NCI-H1092 treated with DMSO at 0.1 percent for 48 hours (cell line): ENCODE measurements around the gene HPD.
"Not testable (repeated sequence)": the region's sequence is repeated elsewhere in the genome, so short reads cannot be mapped to it uniquely, and the experiment has no call there.

Source experiments
- DNase-seq: peaks from one replicate; lab custom pipeline; 2025; lab: John Stamatoyannopoulos, UW

HPD gene

GRCh38 chr12:121866331-121866730, 7.7 kb upstream of the HPD start:
- no peak for DNase-seq

- DNase-seq, result no peak
Observed at GRCh38 chr12:121861636-121862254, 3.1 kb upstream of the HPD start.

- not testable (repeated sequence) for DNase-seq
Observed at GRCh38 chr12:121860699-121861098, 2.0 kb upstream of the HPD start.

GRCh38 chr12:121860257-121860656, 1.6 kb upstream of the HPD start:
- no peak for DNase-seq

- DNase-seq, result no peak
Observed at GRCh38 chr12:121858318-121858661, 369 bp downstream of the HPD start.

GRCh38 chr12:121857322-121858246, 1.1 kb downstream of the HPD start:
- DNase-seq, result no peak

GRCh38 chr12:121852392-121852791, 6.3 kb downstream of the HPD start:
- not testable (repeated sequence) for DNase-seq

- no peak for DNase-seq
Observed at GRCh38 chr12:121849665-121850064, 9.0 kb downstream of the HPD start.

GRCh38 chr12:121849211-121849610, 9.4 kb downstream of the HPD start:
- no peak for DNase-seq

- no peak for DNase-seq
Observed at GRCh38 chr12:121845701-121846100, 13.0 kb downstream of the HPD start.

- DNase-seq, result no peak
Observed at GRCh38 chr12:121843236-121843982, 15.2 kb downstream of the HPD start.

- no peak for DNase-seq
Observed at GRCh38 chr12:121839993-121840761, 18.5 kb downstream of the HPD start.

GRCh38 chr12:121839106-121839992, 19.3 kb downstream of the HPD start:
- peak; percentile 91 for DNase-seq

- no peak for DNase-seq
Observed at GRCh38 chr12:121838126-121838525, 20.5 kb downstream of the HPD start.

- no peak for DNase-seq
Observed at GRCh38 chr12:121837680-121838079, 21.0 kb downstream of the HPD start.

- no peak for DNase-seq
Observed at GRCh38 chr12:121831571-121832245, 27.0 kb downstream of the HPD start.

- no peak for DNase-seq
Observed at GRCh38 chr12:121830588-121831265, 27.9 kb downstream of the HPD start.

GRCh38 chr12:121830134-121830533, 28.5 kb downstream of the HPD start:
- DNase-seq, result no peak

GRCh38 chr12:121829250-121829918, 29.3 kb downstream of the HPD start:
- no peak for DNase-seq
